GM12892 (cell line): ENCODE data around the gene MYO16.

ENCODE experiments used
- POLR2A ChIP-seq: IDR thresholded peaks from 2 replicates; pipeline ENCODE4 v1.6.1; 2011; ENCODE audit warnings: low read depth, low read length, control low read depth
- POLR2AphosphoS5 ChIP-seq: IDR thresholded peaks from 2 replicates; pipeline ENCODE4 v1.6.1; 2011; ENCODE audit warnings: low read depth, low read length, control low read depth

GRCh38 chr13:108958013-108958376 is 328.6 kb downstream of the MYO16 start:
- TF ChIP-seq POLR2A (no peak), POLR2AphosphoS5 (no peak)
